ENCODE results near the gene PLPP1. TPM values are rescaled to one million over a fixed set of nuclear protein-coding genes. Genes with fewer than 3 reads are reported as not detected.

Gene PLPP1
- polyA plus RNA-seq, 2 of the 4 experiments (the other 2 are of a cell fraction), result 37.7 to 71.6 TPM

DNA sequence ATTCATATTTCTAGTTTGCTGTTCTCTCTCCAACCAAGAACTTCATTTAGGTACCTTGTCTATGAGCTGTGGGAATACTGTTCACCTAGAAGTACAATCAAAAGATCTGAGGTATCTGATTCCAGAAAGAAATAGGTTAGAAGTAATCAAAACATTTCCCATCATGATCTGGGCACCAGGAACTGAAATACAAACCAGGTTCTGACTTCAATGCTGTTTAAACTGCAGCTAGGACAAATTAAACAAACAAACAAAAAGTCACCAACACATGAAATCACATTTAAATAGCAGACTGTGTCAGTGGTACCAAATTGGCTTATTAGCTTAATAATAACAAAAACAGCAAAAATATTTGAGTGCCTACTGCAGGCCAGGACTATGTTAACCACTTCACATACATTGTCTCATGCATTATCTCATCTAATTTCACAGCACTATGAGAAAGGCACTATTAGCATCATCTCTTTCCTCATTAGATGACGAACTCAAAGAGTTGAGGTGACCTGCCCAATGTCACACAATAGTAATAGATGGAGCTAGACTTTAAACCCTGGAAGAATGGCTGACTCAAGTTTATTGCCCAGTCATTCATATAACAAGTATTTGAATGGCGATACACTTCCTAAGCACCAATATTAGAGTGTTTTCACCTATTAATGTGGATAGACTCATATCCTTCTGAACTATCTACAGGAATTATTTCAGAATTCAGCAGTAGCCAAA is 14.5 kb downstream of the PLPP1 start (continued):
- TF ChIP-seq, protein P1, sequence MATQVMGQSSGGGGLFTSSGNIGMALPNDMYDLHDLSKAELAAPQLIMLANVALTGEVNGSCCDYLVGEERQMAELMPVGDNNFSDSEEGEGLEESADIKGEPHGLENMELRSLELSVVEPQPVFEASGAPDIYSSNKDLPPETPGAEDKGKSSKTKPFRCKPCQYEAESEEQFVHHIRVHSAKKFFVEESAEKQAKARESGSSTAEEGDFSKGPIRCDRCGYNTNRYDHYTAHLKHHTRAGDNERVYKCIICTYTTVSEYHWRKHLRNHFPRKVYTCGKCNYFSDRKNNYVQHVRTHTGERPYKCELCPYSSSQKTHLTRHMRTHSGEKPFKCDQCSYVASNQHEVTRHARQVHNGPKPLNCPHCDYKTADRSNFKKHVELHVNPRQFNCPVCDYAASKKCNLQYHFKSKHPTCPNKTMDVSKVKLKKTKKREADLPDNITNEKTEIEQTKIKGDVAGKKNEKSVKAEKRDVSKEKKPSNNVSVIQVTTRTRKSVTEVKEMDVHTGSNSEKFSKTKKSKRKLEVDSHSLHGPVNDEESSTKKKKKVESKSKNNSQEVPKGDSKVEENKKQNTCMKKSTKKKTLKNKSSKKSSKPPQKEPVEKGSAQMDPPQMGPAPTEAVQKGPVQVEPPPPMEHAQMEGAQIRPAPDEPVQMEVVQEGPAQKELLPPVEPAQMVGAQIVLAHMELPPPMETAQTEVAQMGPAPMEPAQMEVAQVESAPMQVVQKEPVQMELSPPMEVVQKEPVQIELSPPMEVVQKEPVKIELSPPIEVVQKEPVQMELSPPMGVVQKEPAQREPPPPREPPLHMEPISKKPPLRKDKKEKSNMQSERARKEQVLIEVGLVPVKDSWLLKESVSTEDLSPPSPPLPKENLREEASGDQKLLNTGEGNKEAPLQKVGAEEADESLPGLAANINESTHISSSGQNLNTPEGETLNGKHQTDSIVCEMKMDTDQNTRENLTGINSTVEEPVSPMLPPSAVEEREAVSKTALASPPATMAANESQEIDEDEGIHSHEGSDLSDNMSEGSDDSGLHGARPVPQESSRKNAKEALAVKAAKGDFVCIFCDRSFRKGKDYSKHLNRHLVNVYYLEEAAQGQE (IDR thresholded peaks at IDR 0.05), result no peak
- no peak for TF ChIP-seq RCOR1 (IDR thresholded peaks at IDR 0.05; ENCODE audit: low read depth, low read length)
- TF ChIP-seq, protein P2, sequence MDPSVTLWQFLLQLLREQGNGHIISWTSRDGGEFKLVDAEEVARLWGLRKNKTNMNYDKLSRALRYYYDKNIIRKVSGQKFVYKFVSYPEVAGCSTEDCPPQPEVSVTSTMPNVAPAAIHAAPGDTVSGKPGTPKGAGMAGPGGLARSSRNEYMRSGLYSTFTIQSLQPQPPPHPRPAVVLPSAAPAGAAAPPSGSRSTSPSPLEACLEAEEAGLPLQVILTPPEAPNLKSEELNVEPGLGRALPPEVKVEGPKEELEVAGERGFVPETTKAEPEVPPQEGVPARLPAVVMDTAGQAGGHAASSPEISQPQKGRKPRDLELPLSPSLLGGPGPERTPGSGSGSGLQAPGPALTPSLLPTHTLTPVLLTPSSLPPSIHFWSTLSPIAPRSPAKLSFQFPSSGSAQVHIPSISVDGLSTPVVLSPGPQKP (IDR thresholded peaks at IDR 0.05; ENCODE audit: low read depth, low read length), result no peak
- no peak for TF ChIP-seq MYC (IDR thresholded peaks at IDR 0.05; ENCODE audit: borderline replicate concordance, low read length)

DNA sequence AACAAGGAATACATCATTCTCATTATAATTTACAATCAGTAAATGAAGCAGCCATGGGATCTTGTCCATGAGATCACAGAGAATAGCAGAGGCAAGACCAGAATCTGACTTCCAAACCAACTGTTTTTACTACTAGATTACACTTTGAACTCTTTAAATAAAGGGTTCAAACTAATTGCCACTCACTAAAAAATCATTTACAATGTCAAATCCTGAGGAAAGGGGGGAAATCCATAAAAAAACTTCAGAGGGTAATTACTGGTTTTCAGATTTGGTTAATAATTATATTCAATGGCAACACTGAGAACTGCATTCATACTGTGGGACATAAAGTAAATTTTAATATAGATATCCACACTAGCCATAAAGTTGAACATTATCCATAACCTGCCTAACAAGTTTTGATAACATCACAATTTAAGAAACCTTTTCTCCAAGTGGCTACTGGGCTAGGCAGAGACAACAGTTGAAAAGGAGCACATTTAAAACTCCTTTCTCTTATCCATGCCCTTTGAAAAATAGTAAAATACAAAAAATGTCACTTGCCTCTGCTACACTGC is 15.9 kb downstream of the PLPP1 start:
- ATAC-seq (no peak), FAIRE-seq (no peak), DNase-seq (ENCODE audit: low read depth in 1 of 2, low spot score in 1 of 2) (no peak)
- Histone ChIP-seq H3K27ac (no peak overlapping the region), H3K9me3 (no peaks in the 10 kb centered on the region), H3K4me3 (no peak overlapping the region), H3K4me2 (no peak overlapping the region), H3K4me1 (peaks cover 7% of the 10 kb centered on the region; the same call in 2 of the 3 replicates)
- POLR2A ChIA-PET, result no interaction called here
- CTCF ChIA-PET, result no interaction called here
- no peak for TF ChIP-seq CHD2 (IDR thresholded peaks at IDR 0.05; ENCODE audit: low read length, partially characterized antibody)

DNA sequence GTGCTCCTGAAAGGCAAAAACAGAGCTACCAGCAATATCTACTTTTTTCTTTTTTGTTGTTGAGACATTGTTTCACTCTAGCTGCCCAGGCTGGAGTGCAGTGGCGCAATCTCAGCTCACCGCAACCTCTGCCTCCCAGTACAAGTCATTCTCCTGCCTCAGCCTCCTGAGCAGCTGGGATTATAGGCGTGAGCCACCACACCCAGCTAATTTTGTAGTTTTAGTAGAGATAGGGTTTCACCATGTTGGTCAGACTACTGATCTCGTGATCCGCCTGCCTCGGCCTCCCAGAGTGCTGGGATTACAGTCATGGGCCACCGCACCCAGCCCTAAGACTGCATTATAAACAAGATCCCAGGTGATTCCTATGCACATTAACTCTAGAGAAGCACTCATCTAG is 17.0 kb downstream of the PLPP1 start:
- no peaks in the 10 kb centered on the region for H3K9me3 ChIP-seq
- no peak overlapping the region for H3K4me2 ChIP-seq
- WGBS (ENCODE audit: missing lambda C conversion rate), result 93% methylated on average over 7 of the region's 7 CpGs
- no peak for DNase-seq (ENCODE audit: low read depth in 1 of 2, low spot score in 1 of 2)
- ATAC-seq, result no peak
- POLR2A ChIA-PET, result no interaction called here
- CTCF ChIA-PET, result no interaction called here
- H3K4me1 ChIP-seq, result no peaks in the 10 kb centered on the region
- TF ChIP-seq KDM1A (IDR thresholded peaks at IDR 0.05; ENCODE audit: low read depth) (no peak), ZC3H11A (IDR thresholded peaks at IDR 0.05) (no peak), TP53 (CRISPR knock-in tag; IDR thresholded peaks at IDR 0.05) (no peak), ZNF302 (CRISPR knock-in tag; IDR thresholded peaks at IDR 0.05) (no peak), HOXB13 (CRISPR knock-in tag; IDR thresholded peaks at IDR 0.05; ENCODE audit: low read depth) (no peak), HDAC2 (IDR thresholded peaks at IDR 0.05) (no peak), SREBF2 (IDR thresholded peaks at IDR 0.05) (no peak), CBX8 (IDR thresholded peaks at IDR 0.05) (no peak), BHLHE40 (IDR thresholded peaks at IDR 0.05; ENCODE audit: low read depth, low read length) (no peak), RAD21 (conservative IDR thresholded peaks at IDR 0.05 in 1 of 2, IDR thresholded peaks at IDR 0.05 in 1 of 2) (no peak)
- H3K27ac ChIP-seq, result no peak overlapping the region
- FAIRE-seq, result no peak
- no peak overlapping the region for H3K4me3 ChIP-seq

DNA sequence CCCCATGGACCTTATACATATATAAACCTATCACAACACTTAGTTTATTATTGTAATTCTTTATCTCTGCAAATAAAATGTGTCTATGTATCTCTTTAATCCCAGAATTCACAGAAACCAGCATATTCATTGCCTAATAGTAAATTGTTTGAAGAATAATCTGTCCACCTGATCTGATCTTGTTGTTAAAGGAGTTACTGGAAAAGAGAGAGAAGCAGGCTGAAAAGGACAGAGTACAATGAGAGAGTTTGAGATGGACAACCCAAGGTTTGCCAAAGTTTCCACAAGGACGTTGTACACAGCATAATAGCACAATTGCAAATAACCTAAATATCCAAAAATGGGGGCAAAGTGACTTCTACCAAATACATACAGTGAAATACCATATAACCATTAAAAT is 23.8 kb downstream of the PLPP1 start:
- Histone ChIP-seq H3K4me3 (no peak overlapping the region), H3K4me1 (peaks cover 8% of the 10 kb centered on the region; the same call in 2 of the 3 replicates), H3K27ac (no peak overlapping the region), H3K9me3 (no peaks in the 10 kb centered on the region), H3K4me2 (no peak overlapping the region)
- WGBS (ENCODE audit: missing lambda C conversion rate), result 78% methylated on average over 1 of the region's 1 CpG
- FAIRE-seq (no peak), ATAC-seq (no peak), DNase-seq (ENCODE audit: low read depth in 1 of 2, low spot score in 1 of 2) (no peak)
- ChIA-PET CTCF (no interaction called here), POLR2A (no interaction called here)
- TF ChIP-seq CBX2 (IDR thresholded peaks at IDR 0.05; ENCODE audit: borderline replicate concordance, low read depth) (no peak), TP53 (CRISPR knock-in tag; IDR thresholded peaks at IDR 0.05) (no peak), FOXS1 (CRISPR knock-in tag; IDR thresholded peaks at IDR 0.05) (no peak), GATA3 (IDR thresholded peaks at IDR 0.05; ENCODE audit: borderline replicate concordance) (no peak)
- TF ChIP-seq, protein P3, sequence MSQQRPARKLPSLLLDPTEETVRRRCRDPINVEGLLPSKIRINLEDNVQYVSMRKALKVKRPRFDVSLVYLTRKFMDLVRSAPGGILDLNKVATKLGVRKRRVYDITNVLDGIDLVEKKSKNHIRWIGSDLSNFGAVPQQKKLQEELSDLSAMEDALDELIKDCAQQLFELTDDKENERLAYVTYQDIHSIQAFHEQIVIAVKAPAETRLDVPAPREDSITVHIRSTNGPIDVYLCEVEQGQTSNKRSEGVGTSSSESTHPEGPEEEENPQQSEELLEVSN (IDR thresholded peaks at IDR 0.05; ENCODE audit: borderline replicate concordance, low read depth), result no peak
- TF ChIP-seq, protein P4, sequence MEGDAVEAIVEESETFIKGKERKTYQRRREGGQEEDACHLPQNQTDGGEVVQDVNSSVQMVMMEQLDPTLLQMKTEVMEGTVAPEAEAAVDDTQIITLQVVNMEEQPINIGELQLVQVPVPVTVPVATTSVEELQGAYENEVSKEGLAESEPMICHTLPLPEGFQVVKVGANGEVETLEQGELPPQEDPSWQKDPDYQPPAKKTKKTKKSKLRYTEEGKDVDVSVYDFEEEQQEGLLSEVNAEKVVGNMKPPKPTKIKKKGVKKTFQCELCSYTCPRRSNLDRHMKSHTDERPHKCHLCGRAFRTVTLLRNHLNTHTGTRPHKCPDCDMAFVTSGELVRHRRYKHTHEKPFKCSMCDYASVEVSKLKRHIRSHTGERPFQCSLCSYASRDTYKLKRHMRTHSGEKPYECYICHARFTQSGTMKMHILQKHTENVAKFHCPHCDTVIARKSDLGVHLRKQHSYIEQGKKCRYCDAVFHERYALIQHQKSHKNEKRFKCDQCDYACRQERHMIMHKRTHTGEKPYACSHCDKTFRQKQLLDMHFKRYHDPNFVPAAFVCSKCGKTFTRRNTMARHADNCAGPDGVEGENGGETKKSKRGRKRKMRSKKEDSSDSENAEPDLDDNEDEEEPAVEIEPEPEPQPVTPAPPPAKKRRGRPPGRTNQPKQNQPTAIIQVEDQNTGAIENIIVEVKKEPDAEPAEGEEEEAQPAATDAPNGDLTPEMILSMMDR (IDR thresholded peaks at IDR 0.05), result no peak

Data from A549 (cell line).